GM12865 (cell line): ENCODE data around the gene KCTD16.

Experiments
- DNase-seq: peaks from one replicate; pipeline ENCODE4 v3.0.0; 2010; ENCODE audit warnings: low read depth
- H3K4me3 ChIP-seq: 2 replicates; pipeline ENCODE4 v1.5.1; 2011; ENCODE audit warnings: mild to moderate bottlenecking, low read depth, low read length, control low read depth
- TF ChIP-seq, protein P1 (sequence below): IDR thresholded peaks from 2 replicates; pipeline ENCODE4 v1.5.1; 2011; ENCODE audit warnings: low read length, control low read depth, low read depth, inconsistent platforms; ENCODE audit not compliant: insufficient read depth; ENCODE audit errors: missing control alignments

KCTD16 gene

DNA sequence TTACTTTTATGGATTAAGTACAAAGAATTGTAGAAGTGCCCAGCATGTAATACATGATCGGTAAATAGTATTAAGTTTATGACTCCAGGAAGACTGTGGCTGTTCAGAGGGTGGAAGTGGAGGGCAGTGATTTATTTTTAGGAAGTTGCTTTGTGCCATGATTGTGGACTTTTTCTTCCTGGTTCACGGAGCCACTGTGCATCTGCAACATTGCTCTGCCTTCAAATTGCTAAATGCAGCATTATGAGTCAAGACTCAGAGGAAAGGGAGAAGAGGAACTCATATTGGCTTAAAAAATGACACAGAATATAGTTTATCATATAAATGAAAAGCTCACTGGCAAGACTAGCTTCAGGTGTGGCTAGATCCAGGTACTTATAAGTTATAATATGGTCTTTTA lies 301.5 kb downstream of the KCTD16 start:
- TF ChIP-seq, protein P1, sequence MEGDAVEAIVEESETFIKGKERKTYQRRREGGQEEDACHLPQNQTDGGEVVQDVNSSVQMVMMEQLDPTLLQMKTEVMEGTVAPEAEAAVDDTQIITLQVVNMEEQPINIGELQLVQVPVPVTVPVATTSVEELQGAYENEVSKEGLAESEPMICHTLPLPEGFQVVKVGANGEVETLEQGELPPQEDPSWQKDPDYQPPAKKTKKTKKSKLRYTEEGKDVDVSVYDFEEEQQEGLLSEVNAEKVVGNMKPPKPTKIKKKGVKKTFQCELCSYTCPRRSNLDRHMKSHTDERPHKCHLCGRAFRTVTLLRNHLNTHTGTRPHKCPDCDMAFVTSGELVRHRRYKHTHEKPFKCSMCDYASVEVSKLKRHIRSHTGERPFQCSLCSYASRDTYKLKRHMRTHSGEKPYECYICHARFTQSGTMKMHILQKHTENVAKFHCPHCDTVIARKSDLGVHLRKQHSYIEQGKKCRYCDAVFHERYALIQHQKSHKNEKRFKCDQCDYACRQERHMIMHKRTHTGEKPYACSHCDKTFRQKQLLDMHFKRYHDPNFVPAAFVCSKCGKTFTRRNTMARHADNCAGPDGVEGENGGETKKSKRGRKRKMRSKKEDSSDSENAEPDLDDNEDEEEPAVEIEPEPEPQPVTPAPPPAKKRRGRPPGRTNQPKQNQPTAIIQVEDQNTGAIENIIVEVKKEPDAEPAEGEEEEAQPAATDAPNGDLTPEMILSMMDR: no peak
- no peak overlapping the region for H3K4me3 ChIP-seq
- DNase-seq: no peak

DNA sequence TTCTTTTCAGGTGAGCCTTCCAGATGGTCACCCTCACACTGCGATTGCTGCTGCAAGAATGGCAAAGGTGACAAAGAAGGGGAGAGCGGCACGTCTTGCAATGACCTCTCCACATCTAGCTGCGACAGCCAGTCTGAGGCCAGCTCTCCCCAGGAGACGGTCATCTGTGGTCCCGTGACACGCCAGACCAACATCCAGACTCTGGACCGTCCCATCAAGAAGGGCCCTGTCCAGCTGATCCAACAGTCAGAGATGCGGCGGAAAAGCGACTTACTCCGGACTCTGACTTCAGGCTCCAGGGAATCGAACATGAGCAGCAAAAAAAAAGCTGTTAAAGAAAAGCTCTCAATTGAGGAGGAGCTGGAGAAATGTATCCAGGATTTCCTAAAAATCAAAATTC lies 303.0 kb downstream of the KCTD16 start:
- TF ChIP-seq, protein P1: no peak
- DNase-seq: no peak
- no peak overlapping the region for H3K4me3 ChIP-seq

DNA sequence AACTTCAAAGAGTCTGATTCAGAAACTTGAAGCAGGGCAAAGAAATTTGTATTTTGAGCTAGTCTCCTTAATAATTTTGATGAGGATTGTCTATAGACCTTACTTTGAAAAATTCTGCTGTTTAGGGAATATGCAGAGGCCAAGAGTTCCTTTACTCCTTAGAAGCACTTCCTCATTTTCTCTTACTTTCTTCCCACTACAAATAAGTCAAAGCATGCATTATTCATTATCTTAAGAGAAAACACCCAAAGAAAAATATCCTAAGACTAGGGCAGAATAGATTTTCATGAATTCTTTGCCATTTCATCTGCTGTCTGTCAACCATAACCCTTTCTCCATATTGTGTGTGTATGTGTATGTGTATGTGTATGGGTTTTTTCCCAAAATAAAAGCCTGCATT lies 307.9 kb downstream of the KCTD16 start:
- H3K4me3 ChIP-seq: no peak overlapping the region
- no peak for DNase-seq
- TF ChIP-seq, protein P1: no peak

DNA sequence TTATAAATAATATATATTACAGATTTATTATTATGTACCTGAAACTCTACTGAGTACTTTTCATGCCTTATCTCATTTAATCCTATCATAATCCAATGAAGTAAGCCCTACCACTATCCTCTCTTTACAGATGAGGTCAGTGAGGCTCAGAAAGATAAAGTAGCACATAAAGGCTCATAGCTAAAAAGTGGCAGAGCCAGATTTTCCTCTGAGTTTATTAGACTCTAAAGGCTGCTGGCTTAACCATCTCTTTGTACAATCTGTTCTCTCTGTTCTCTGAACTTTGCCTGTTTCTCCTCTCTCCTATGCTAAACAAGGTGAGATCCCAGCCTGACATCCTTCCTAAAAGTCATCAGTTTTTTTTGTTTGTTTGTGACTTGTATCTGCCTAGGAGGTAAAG lies 311.2 kb downstream of the KCTD16 start:
- TF ChIP-seq, protein P1: no peak

DNA sequence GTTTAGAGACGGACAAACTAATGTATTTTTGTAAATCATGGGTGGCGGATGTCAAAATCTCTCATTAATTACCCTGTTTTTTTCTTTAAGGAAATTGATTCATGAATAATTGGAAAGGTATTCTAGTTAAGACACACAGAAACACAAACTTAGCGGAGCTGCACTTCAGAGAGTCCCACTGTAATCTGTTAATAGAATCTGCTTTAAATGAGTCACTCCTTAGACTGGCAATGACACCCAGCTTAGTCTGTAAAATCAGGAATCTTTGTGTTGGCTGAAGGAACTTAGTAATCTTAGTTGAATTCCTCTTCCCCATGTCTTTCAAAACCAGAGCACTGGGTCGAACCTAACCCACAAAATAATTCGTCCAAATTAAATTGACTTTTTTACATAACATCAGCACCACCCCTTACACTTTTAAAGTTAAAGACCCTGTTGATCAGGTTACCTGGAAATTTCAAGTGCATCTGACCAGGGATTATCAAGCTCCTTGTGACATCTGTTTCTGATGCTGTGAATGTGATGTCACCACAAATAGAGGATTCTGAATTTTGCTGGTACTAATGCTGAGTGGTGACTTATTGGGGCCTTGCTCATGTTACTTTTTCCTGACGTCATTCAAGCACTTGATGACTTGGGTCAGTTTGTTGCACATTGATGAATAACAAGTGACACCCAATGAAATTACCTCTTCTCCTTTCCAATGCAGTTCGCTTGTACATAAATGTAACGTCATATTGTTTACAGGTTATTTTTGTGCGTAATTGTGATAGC lies 313.6 kb downstream of the KCTD16 start:
- TF ChIP-seq, protein P1: no peak
- no peak for DNase-seq
- no peak overlapping the region for H3K4me3 ChIP-seq

More for the DNA sequence above, 311.2 kb downstream of the KCTD16 start:
- DNase-seq: no peak
- no peak overlapping the region for H3K4me3 ChIP-seq

DNA sequence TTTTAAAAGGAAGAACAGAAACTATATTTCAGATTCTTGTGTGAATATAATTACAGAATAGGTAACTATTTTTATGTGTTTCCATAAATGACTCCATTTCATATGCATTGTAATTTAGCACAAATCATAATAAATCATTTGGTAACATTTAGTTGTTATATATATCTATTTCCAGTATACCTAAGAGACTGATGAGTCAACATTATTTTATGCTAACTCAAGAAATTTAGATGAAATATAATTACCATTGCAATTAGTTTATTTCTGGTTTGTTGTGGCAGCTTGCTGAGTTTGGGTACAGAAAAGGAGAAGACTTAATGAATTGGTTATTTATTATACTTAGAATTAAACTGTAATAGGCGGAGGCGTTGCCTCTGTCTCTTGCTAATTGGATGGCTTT lies 314.9 kb downstream of the KCTD16 start:
- H3K4me3 ChIP-seq: no peak overlapping the region
- no peak for DNase-seq
- TF ChIP-seq, protein P1: no peak

DNA sequence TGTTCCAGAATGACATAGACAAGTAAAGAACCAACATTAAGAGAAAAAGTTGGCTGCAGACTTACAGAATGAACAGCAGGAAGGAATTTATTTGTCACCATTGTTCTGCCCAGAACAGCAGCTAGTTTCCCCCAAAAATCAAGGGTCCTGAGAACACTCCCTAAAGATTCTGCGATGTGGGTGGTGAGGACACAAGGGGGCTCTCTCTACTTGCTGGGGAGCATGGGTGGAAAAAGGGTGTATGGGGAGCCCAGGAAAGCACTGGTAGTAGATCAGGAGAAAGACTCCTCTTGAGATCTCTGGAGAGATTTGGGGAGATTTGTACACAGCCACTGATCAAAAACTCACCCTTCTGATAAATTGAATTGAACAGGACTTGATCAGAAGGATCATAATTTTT lies 316.5 kb downstream of the KCTD16 start:
- H3K4me3 ChIP-seq: no peak overlapping the region
- DNase-seq: no peak
- TF ChIP-seq, protein P1: peak; percentile 5
